HG03378 (cell line): ENCODE measurements around the gene RUNX1.

Experiments used
- ATAC-seq: cut with Tn5 transposase; IDR thresholded peaks from one replicate; pipeline ENCODE4 v1.9.1; 2021; ENCODE audit warnings: mild to moderate bottlenecking, moderate library complexity; ENCODE audit not compliant: unreplicated experiment

The RUNX1 gene

DNA sequence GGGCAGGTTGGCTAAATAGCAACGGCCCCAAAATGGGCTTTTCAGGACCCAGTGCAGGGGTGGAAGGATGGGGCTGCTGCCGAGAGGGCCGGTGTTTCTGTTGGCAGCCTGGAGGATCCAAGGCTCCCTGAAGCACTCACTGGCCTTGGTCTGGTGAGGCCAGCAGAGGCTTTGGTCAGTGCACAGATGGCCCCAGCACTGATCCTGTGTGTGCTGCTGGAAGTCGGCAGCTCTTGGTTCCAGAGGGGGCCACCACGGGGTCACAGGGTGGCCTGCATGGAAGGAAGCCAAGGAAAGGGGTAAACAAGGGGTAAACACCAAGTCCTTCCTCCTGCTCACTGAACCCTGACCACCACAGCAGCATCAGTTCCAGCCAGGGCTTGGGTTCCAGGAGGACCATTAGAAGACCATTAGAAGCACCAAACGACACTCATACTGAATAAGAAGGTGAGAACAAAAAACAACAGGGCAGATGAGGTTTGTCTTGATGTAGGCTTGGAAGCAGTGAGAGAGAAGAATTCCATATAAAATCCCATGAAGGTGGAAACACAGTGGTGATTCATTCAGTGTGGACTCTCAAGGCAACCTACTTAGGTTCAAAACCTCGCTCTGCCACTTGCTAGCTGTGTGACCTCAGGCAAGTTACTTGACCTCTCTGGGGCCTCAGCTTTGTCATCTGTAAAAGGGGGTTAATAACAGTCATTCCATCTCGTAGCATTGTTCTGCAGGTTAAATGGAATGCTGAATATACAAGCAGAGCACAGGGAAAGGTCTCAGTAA lies 184.5 kb downstream of the RUNX1 start:
- no peak for ATAC-seq

DNA sequence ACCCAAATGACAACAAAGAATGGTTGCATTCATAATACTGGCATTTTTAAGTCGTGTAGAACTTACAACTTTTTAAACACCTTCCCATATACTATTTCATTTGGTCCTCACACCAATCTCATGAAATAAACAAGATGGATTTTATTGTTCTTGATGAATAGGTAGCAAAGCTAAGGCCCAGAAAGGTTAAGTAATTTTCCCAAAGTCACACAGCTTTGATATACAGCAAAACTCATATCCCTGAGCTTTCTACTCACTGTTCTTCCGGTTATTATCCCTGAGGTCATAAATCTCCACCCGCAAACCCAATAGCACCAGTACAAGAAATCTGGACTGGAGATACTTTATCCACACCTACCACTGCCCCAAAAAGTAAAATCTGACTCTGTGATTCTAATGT lies 186.2 kb downstream of the RUNX1 start:
- no peak for ATAC-seq

DNA sequence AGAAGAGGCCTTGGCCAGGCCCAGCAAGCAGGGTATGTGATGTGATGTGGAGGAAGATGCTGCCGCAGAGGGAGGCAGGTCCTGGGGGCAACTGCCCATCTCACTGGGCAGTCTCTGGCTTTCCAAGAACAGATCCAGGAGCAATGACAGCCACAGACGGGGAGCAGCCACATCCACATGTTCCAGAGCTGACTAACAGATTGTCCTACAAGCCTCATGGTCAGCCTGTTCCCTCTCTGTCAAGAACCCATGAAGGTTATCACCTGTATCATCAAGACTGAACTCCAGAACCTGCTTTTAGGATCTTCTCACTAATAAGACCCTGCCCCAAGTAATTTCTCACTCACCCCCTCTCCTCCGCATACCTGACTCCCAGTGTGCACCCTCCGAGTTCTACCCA lies 187.8 kb downstream of the RUNX1 start:
- no peak for ATAC-seq

DNA sequence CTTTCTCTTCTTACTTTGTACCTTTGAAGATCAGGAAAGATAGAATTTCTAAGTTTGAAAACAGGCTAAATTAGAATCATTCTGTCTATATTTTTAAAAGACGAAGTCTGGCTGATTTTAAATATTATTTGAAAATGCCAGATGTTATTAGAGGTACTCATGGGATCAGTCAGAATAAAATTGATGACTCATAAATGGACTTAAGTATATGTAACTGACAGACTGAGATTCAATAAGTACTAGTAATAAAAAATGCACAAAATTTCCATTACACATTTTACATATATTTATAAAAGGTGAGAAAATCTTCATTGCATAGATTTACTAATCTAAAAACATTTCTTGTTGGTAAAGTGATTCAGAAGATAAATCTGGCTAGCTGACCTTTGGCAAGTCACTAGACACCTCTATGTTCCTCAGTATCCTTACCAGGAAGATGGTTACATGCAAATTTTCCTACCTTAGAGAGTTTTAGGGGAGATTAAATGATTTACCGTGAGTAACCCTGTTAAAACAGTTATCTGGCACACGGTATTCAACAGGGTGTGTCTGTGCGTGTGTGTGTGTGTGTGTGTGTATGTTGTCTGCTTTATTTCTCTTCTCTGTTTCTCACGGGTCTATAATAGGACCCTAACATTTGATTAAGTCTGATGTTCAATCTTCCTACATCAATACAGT lies 189.0 kb downstream of the RUNX1 start:
- no peak for ATAC-seq

GRCh38 chr21:34858559-34858958 lies 190.5 kb downstream of the RUNX1 start:
- no peak for ATAC-seq

GRCh38 chr21:34857874-34858273 lies 191.2 kb downstream of the RUNX1 start:
- ATAC-seq, result no peak

- ATAC-seq, result no peak
These were observed 191.9 kb downstream of the RUNX1 start for GRCh38 chr21:34857122-34857713.

GRCh38 chr21:34852448-34852847 lies 196.7 kb downstream of the RUNX1 start:
- ATAC-seq, result no peak

GRCh38 chr21:34850166-34850690 lies 198.9 kb downstream of the RUNX1 start:
- ATAC-seq, result no peak

DNA sequence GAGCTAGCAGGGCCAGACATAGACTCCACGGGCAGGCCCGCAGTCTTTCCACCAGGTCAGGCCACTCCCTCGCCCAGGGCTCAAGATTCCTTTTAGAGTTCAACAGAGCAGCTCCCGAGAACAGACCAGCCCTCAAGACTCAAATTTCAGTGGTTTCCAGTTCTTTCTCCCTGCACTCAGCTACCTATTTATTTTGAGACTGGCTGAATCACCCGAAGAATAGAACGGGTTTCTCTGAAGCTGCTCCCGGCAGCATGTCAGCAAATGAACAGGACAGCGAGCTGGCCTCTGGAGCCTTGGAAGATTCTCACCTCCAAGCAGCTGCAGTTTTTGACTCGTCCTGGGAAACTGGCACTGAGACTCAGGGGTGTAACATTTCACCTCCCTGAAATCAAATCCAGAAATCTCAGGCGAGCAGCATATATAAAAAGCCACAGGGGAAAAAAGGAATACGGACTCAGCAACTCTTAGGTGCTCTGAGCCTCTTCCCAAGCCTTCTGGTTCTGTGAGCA lies 202.4 kb downstream of the RUNX1 start:
- ATAC-seq, result no peak

- ATAC-seq, result peak; percentile 95
These were observed 203.3 kb downstream of the RUNX1 start for GRCh38 chr21:34845521-34846451.

- no peak for ATAC-seq
These were observed 204.2 kb downstream of the RUNX1 start for GRCh38 chr21:34844924-34845238.

DNA sequence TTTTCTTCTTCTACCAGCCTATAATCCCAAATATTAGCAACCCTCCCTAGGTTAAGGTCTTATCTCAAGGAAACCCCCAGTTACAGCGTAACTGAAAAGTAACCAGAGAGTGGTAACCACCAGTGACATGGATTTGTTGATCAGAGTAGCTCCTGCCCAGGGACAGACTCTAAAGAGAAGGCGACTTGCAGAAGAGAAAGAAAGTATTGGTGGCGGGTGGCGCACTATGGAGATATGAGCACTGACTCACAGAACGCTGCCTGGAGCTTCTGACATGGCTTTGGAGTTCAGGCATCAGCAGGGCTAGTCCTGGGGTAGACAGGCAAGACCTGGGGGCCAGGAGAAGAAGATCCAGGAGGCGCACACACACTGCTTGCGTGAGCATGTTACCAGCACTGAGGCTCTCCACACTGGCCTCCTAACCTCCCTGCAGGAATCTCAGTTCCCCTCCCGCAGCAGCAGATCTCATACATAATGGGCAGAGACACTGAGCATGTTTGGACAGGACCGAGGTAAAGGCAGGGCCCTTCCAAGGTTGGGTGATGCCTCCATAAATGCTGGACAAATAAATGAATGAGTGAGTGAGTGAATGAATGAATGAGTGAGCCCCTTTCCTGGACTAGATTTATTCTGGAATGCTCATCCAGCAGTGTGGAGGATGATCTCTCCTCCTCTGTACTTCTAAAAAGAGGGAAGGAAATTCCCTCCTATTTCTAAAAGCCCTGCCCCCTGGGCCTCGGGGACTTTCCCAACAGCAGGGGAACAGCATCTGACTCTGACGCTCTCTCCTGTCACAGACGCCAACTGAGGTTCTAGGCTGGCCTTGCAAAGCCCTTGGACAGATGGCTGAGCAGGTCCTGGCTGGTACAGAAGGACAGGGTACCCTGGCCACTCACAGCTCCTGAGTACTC lies 204.8 kb downstream of the RUNX1 start:
- no peak for ATAC-seq

DNA sequence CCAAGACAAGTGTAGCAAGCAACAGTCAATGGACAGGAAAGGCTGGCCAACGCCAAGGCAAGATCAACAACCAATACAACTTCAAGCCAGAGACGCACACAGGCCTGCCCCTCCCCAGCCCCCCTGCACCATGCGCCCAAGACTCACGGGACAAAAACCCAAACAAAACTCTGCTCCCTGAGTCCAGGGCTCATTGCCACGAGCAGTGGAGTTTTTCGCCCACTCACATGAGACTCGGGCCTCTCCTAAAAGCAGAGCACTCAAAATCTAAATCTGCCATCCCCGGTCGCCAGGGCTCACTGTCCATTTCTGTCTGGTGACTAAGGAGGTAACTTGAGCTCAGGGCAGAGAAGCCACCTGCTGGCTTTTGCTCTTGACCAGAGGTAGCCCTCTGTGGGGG lies 205.5 kb downstream of the RUNX1 start:
- ATAC-seq, result no peak

- ATAC-seq, result no peak
These were observed 207.9 kb downstream of the RUNX1 start for GRCh38 chr21:34841154-34841553.

DNA sequence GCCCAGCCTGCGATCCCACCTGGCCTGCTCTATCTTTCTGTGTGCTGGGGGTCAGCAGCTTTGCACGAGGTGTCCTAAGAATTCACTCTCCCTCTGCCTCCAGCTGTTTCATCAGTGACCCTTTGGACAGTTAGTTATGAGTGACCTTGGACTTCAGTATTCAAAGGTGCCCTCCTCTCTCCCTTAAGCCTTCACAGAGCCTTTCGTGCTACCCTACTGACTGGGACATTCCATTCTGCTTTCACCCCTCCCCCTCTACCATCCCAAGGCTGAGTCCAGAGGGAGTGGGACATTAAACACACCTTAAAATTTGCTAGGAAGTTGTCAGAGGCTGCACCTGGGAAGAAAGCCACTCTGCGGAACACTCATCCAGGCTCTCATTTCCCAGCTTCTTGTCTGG lies 208.4 kb downstream of the RUNX1 start:
- no peak for ATAC-seq

- ATAC-seq, result no peak
These were observed 209.9 kb downstream of the RUNX1 start for GRCh38 chr21:34838956-34839820.

- ATAC-seq, result no peak
These were observed 212.1 kb downstream of the RUNX1 start for GRCh38 chr21:34836933-34837505.
